GM23338 (cell line): ENCODE results near the gene DSC2. TPM values are rescaled to one million over a fixed set of nuclear protein-coding genes. Genes with fewer than 3 reads are reported as not detected.
A peak's percentile ranks its signal among the peaks of the same experiment; 100 is the strongest.

Source experiments
- ATAC-seq: fragments of 200-7000 bp; cut with Tn5 transposase; 3 replicates; pipeline ENCODE4 v1.9.1; 2020
- DNase-seq: peaks from one replicate; pipeline ENCODE4 v3.0.0-alpha.2; 2015; ENCODE audit warnings: low spot score
- H2AFZ ChIP-seq: fragments of 200-600 bp; sonication (generic); 2 replicates; pipeline ENCODE4 v1.8.0; 2016; ENCODE audit warnings: antibody characterized with exemption, mild to moderate bottlenecking, moderate library complexity
- H3F3A ChIP-seq: fragments of 200-600 bp; sonication (generic); replicated peaks from 2 replicates; pipeline ENCODE4 v1.8.0; 2017; ENCODE audit warnings: antibody characterized with exemption, mixed run types, low read depth
- H3K27ac ChIP-seq: fragments of 200-600 bp; sonication (generic); 2 replicates; pipeline ENCODE4 v1.6.1; 2016; ENCODE audit warnings: low read depth
- H3K27me3 ChIP-seq: fragments of 200-600 bp; sonication (generic); 2 replicates; pipeline ENCODE4 v1.8.0; 2016; ENCODE audit warnings: mild to moderate bottlenecking, mixed run types, moderate library complexity; ENCODE audit not compliant: insufficient read depth
- H3K36me3 ChIP-seq: fragments of 200-600 bp; sonication (generic); 2 replicates; pipeline ENCODE4 v1.8.0; 2016; ENCODE audit warnings: mild to moderate bottlenecking; ENCODE audit not compliant: insufficient read depth
- H3K4me1 ChIP-seq: fragments of 200-600 bp; sonication (generic); 2 replicates; pipeline ENCODE4 v1.8.0; 2016; ENCODE audit warnings: mild to moderate bottlenecking, moderate library complexity; ENCODE audit not compliant: insufficient read depth
- H3K4me2 ChIP-seq: fragments of 200-600 bp; sonication (generic); 2 replicates; pipeline ENCODE4 v1.7.1; 2017; ENCODE audit warnings: mixed run types
- H3K4me3 ChIP-seq: fragments of 200-600 bp; sonication (generic); 2 replicates; pipeline ENCODE4 v1.6.1; 2016; ENCODE audit warnings: mixed run types
- H3K79me2 ChIP-seq: fragments of 200-600 bp; sonication (generic); replicated peaks from 2 replicates; pipeline ENCODE4 v1.8.0; 2017; ENCODE audit warnings: mild to moderate bottlenecking; ENCODE audit not compliant: insufficient read depth
- H3K9me2 ChIP-seq: fragments of 200-600 bp; sonication (generic); 2 replicates; pipeline ENCODE4 v1.8.0; 2017; ENCODE audit not compliant: insufficient read depth
- H4K20me1 ChIP-seq: fragments of 200-600 bp; sonication (generic); replicated peaks from 2 replicates; pipeline ENCODE4 v1.8.0; 2017; ENCODE audit warnings: mild to moderate bottlenecking; ENCODE audit not compliant: insufficient read depth
- H3K27ac Mint-ChIP-seq: 2 replicates; pipeline ENCODE4 v1.8.0; 2020; ENCODE audit warnings: inconsistent platforms, mild to moderate bottlenecking, moderate library complexity, mixed read lengths
- H3K27me3 Mint-ChIP-seq: 3 replicates; pipeline ENCODE4 v1.8.0; 2022; ENCODE audit warnings: low read depth, mild to moderate bottlenecking, moderate library complexity, mixed read lengths, inconsistent platforms; ENCODE audit not compliant: insufficient read depth, poor library complexity
- H3K36me3 Mint-ChIP-seq: 3 replicates; pipeline ENCODE4 v1.8.0; 2021; ENCODE audit warnings: low read depth, mild to moderate bottlenecking, inconsistent platforms, moderate library complexity, mixed read lengths
- H3K4me1 Mint-ChIP-seq: 3 replicates; pipeline ENCODE4 v1.8.0; 2020; ENCODE audit warnings: mild to moderate bottlenecking, inconsistent platforms, mixed read lengths
- H3K4me3 Mint-ChIP-seq: 3 replicates; pipeline ENCODE4 v1.8.0; 2021; ENCODE audit warnings: moderate library complexity, mild to moderate bottlenecking, inconsistent platforms, mixed read lengths
- H3K9me3 Mint-ChIP-seq: 3 replicates; pipeline ENCODE4 v1.8.0; 2020; ENCODE audit warnings: moderate library complexity, mild to moderate bottlenecking, inconsistent platforms, mixed read lengths
- ZNF462 ChIP-seq: fragments of 250-450 bp; sonication (Bioruptor Pico); IDR thresholded peaks from 2 replicates; pipeline ENCODE4 v1.5.0; 2020; ENCODE audit warnings: mild to moderate bottlenecking, moderate library complexity
- polyA plus RNA-seq: library from polyadenylated mRNA; unstranded; fragments of >200 nt; fragmentation: Nextera tagmentation; extraction: Ambion mirVana; gene quantifications from 2 replicates; pipeline ENCODE4 v1.2.1, GENCODE V29; 2016
- total RNA-seq: library from RNA; depleted of rRNA; stranded (reverse); fragments of >200 nt; shearing (Covaris generic); gene quantifications from 2 replicates; pipeline ENCODE4 v1.2.3, GENCODE V29; 2014
- TF ChIP-seq, protein P1 (sequence below): IDR thresholded peaks from 2 replicates; pipeline ENCODE4 v1.6.1; 2016; ENCODE audit warnings: antibody characterized with exemption

Gene DSC2
- total and polyA plus RNA-seq, 2 experiments from 2014 or later, result 10.5 to 20.4 TPM

GRCh38 chr18:31104444-31104843 is 2.2 kb upstream of the DSC2 start (continued):
- TF ChIP-seq ZNF462 (CRISPR knock-in tag), result no peak
- TF ChIP-seq, protein P1, sequence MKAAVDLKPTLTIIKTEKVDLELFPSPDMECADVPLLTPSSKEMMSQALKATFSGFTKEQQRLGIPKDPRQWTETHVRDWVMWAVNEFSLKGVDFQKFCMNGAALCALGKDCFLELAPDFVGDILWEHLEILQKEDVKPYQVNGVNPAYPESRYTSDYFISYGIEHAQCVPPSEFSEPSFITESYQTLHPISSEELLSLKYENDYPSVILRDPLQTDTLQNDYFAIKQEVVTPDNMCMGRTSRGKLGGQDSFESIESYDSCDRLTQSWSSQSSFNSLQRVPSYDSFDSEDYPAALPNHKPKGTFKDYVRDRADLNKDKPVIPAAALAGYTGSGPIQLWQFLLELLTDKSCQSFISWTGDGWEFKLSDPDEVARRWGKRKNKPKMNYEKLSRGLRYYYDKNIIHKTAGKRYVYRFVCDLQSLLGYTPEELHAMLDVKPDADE, result no peak

GRCh38 chr18:31103423-31103822 is 1.2 kb upstream of the DSC2 start:
- Histone ChIP-seq H3F3A (no peaks in the 10 kb centered on the region), H3K4me3 (no peak overlapping the region), H2AFZ (no peak overlapping the region), H3K36me3 (no peaks in the 10 kb centered on the region), H3K27ac (no peak overlapping the region), H3K9me2 (no peaks in the 10 kb centered on the region), H3K4me2 (no peak overlapping the region; the same call in 1 of the 2 replicates), H4K20me1 (no peaks in the 10 kb centered on the region), H3K79me2 (peaks cover 18% of the 10 kb centered on the region), H3K4me1 (peaks cover 20% of the 10 kb centered on the region), H3K27me3 (peaks cover 6% of the 10 kb centered on the region; the same call in 1 of the 2 replicates)
- peaks cover 31% of the 10 kb centered on the region for H3K4me1 Mint-ChIP-seq
- TF ChIP-seq ZNF462 (CRISPR knock-in tag), result no peak
- no peak for ATAC-seq
- no peak overlapping the region for H3K27ac Mint-ChIP-seq
- no peak for DNase-seq
- H3K36me3 Mint-ChIP-seq, result no peaks in the 10 kb centered on the region
- H3K4me3 Mint-ChIP-seq, result peak overlapping the region; percentile 43; the same call in 2 of the 3 replicates
- no peaks in the 10 kb centered on the region for H3K9me3 Mint-ChIP-seq
- H3K27me3 Mint-ChIP-seq, result peaks cover 4% of the 10 kb centered on the region
